Measurements from ENCODE around the gene ELMOD3.
"Not testable (repeated sequence)": the region's sequence is repeated elsewhere in the genome, so short reads cannot be mapped to it uniquely, and the experiment has no call there.

DNA sequence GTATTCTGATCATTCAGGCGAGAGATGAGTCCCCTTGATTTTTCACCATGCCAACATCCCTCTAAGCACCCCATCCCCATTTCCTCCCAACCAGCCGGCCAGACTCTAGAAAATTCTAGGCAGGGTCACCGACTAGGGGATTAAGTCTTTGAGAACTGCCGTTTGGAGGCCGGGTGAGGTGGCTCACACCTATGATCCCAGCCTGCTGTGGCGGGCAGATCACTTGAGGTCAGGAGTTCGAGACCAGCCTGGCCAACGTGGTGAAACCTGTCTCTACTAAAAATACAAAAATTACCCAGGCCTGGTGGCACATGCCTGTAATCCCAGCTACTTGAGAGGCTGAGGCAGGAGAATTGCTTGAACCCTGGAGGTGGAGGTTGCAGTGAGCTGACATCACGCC is 85.0 kb downstream of the ELMOD3 start:
- TF ChIP-seq BHLHE40 (IDR thresholded peaks at IDR 0.05; ENCODE audit: low read depth, low read length); CHD4 (IDR thresholded peaks at IDR 0.05; ENCODE audit: borderline replicate concordance); POLR2A (IDR thresholded peaks at IDR 0.05; ENCODE audit: low read length); JUNB (IDR thresholded peaks at IDR 0.05); RNF2 (IDR thresholded peaks at IDR 0.05; ENCODE audit: borderline replicate concordance, low read depth); ZNF302 (CRISPR knock-in tag; IDR thresholded peaks at IDR 0.05); KDM1A (IDR thresholded peaks at IDR 0.05; ENCODE audit: low read depth): not testable (repeated sequence)
- TF ChIP-seq, protein P1, sequence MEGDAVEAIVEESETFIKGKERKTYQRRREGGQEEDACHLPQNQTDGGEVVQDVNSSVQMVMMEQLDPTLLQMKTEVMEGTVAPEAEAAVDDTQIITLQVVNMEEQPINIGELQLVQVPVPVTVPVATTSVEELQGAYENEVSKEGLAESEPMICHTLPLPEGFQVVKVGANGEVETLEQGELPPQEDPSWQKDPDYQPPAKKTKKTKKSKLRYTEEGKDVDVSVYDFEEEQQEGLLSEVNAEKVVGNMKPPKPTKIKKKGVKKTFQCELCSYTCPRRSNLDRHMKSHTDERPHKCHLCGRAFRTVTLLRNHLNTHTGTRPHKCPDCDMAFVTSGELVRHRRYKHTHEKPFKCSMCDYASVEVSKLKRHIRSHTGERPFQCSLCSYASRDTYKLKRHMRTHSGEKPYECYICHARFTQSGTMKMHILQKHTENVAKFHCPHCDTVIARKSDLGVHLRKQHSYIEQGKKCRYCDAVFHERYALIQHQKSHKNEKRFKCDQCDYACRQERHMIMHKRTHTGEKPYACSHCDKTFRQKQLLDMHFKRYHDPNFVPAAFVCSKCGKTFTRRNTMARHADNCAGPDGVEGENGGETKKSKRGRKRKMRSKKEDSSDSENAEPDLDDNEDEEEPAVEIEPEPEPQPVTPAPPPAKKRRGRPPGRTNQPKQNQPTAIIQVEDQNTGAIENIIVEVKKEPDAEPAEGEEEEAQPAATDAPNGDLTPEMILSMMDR (IDR thresholded peaks at IDR 0.05) = not testable (repeated sequence)
- TF ChIP-seq, protein P2, sequence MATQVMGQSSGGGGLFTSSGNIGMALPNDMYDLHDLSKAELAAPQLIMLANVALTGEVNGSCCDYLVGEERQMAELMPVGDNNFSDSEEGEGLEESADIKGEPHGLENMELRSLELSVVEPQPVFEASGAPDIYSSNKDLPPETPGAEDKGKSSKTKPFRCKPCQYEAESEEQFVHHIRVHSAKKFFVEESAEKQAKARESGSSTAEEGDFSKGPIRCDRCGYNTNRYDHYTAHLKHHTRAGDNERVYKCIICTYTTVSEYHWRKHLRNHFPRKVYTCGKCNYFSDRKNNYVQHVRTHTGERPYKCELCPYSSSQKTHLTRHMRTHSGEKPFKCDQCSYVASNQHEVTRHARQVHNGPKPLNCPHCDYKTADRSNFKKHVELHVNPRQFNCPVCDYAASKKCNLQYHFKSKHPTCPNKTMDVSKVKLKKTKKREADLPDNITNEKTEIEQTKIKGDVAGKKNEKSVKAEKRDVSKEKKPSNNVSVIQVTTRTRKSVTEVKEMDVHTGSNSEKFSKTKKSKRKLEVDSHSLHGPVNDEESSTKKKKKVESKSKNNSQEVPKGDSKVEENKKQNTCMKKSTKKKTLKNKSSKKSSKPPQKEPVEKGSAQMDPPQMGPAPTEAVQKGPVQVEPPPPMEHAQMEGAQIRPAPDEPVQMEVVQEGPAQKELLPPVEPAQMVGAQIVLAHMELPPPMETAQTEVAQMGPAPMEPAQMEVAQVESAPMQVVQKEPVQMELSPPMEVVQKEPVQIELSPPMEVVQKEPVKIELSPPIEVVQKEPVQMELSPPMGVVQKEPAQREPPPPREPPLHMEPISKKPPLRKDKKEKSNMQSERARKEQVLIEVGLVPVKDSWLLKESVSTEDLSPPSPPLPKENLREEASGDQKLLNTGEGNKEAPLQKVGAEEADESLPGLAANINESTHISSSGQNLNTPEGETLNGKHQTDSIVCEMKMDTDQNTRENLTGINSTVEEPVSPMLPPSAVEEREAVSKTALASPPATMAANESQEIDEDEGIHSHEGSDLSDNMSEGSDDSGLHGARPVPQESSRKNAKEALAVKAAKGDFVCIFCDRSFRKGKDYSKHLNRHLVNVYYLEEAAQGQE (IDR thresholded peaks at IDR 0.05) = not testable (repeated sequence)
- TF ChIP-seq, protein P3, sequence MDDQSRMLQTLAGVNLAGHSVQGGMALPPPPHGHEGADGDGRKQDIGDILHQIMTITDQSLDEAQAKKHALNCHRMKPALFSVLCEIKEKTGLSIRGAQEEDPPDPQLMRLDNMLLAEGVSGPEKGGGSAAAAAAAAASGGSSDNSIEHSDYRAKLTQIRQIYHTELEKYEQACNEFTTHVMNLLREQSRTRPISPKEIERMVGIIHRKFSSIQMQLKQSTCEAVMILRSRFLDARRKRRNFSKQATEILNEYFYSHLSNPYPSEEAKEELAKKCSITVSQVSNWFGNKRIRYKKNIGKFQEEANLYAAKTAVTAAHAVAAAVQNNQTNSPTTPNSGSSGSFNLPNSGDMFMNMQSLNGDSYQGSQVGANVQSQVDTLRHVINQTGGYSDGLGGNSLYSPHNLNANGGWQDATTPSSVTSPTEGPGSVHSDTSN (IDR thresholded peaks at IDR 0.05) = not testable (repeated sequence)

All from A549 (cell line).